Measurements from ENCODE around the gene NIT1.

NIT1 gene

DNA sequence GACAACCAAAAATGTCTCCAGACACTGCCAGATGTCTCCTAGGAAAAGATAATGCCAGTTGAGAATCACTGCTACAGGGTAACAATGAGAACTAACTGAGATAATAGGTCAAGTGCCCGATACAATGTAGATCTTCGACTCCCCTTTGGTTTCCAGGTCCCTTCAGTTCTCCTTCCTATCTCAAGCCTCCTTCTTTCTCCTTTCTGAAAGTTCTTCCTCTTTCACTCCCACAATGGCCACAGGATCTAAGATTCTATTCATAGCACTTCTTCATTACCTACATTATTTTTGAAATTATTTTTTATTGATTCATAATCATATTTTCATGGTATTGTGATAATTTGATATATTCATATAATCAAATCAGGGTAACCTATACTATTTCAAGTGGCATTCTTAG is 6.4 kb upstream of the NIT1 start:
- Histone ChIP-seq H2AFZ (ENCODE audit: low read depth, low read length, severe bottlenecking) (no peak overlapping the region), H3K4me3 (ENCODE audit: insufficient read depth, low read length, poor library complexity, severe bottlenecking) (no peak overlapping the region), H3K27ac (ENCODE audit: low read depth, low read length) (no peak overlapping the region), H3K4me2 (ENCODE audit: low read depth, low read length, poor library complexity, severe bottlenecking) (no peak overlapping the region), H3K9me3 (ENCODE audit: insufficient read depth, low read length) (no peaks in the 10 kb centered on the region), H3F3A (ENCODE audit: insufficient read depth) (peaks cover 8% of the 10 kb centered on the region; the same call in 1 of the 2 replicates), H3K36me3 (ENCODE audit: low read length) (peaks cover 11% of the 10 kb centered on the region; the same call in 1 of the 2 replicates), H3K9me2 (replicated peaks; ENCODE audit: insufficient read depth, low read length) (no peaks in the 10 kb centered on the region), H3K27me3 (ENCODE audit: low read length) (no peaks in the 10 kb centered on the region), H3K9ac (ENCODE audit: low read length) (no peak overlapping the region), H4K20me1 (ENCODE audit: low read depth, low read length) (peaks cover 16% of the 10 kb centered on the region; the same call in 1 of the 2 replicates), H3K79me2 (ENCODE audit: insufficient read depth, low read length) (peaks cover 94% of the 10 kb centered on the region)
- TF ChIP-seq CTCF (IDR thresholded peaks at IDR 0.05; ENCODE audit: insufficient read depth, low read length, poor library complexity, severe bottlenecking), result no peak
- TF ChIP-seq EZH2phosphoT487 (conservative IDR thresholded peaks at IDR 0.05; ENCODE audit: low read length), result no peak

DNA sequence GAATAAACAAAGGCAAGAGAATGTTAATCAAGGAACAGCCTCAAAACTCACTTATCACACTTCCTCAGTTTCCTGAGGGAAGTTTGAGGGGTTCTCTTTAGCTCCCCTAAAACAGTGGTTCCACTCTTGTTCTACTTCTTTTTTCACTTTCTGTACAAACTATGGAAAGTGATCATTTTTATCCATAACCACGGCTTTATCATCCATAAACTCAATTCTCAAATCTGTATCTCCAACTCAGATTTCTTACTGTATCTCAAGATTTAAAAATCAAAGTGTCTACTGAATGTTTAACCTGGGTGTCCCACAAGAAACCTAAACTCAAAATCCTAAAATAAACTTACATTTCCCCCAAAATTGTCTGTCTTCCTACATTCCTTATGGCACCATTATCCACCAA is 4.0 kb upstream of the NIT1 start:
- Histone ChIP-seq H3K36me3 (ENCODE audit: low read length) (peaks cover 6% of the 10 kb centered on the region; the same call in 1 of the 2 replicates), H3K27ac (ENCODE audit: low read depth, low read length) (no peak overlapping the region), H4K20me1 (ENCODE audit: low read depth, low read length) (peaks cover 16% of the 10 kb centered on the region; the same call in 1 of the 2 replicates)

GRCh38 chr1:161114556-161114955 is 3.3 kb upstream of the NIT1 start:
- peaks cover 10% of the 10 kb centered on the region; the same call in 1 of the 2 replicates for H4K20me1 ChIP-seq (ENCODE audit: low read depth, low read length)
- H3K4me2 ChIP-seq (ENCODE audit: low read depth, low read length, poor library complexity, severe bottlenecking), result peak overlapping the region; percentile 11
- peaks cover 4% of the 10 kb centered on the region; the same call in 1 of the 2 replicates for H3F3A ChIP-seq (ENCODE audit: insufficient read depth)
- H3K9me3 ChIP-seq (ENCODE audit: insufficient read depth, low read length), result no peaks in the 10 kb centered on the region
- no peak for TF ChIP-seq CTCF (IDR thresholded peaks at IDR 0.05; ENCODE audit: insufficient read depth, low read length, poor library complexity, severe bottlenecking)
- no peak for TF ChIP-seq EZH2phosphoT487 (conservative IDR thresholded peaks at IDR 0.05; ENCODE audit: low read length)
- no peak overlapping the region for H2AFZ ChIP-seq (ENCODE audit: low read depth, low read length, severe bottlenecking)
- peaks cover 90% of the 10 kb centered on the region for H3K79me2 ChIP-seq (ENCODE audit: insufficient read depth, low read length)
- peaks cover 5% of the 10 kb centered on the region; the same call in 1 of the 2 replicates for H3K36me3 ChIP-seq (ENCODE audit: low read length)
- no peak overlapping the region for H3K27ac ChIP-seq (ENCODE audit: low read depth, low read length)
- no peak overlapping the region for H3K4me3 ChIP-seq (ENCODE audit: insufficient read depth, low read length, poor library complexity, severe bottlenecking)
- no peaks in the 10 kb centered on the region for H3K27me3 ChIP-seq (ENCODE audit: low read length)
- H3K9me2 ChIP-seq (replicated peaks; ENCODE audit: insufficient read depth, low read length), result no peaks in the 10 kb centered on the region
- H3K9ac ChIP-seq (ENCODE audit: low read length), result no peak overlapping the region

More for the DNA sequence above, 4.0 kb upstream of the NIT1 start:
- H3F3A ChIP-seq (ENCODE audit: insufficient read depth), result peaks cover 8% of the 10 kb centered on the region; the same call in 1 of the 2 replicates
- no peak overlapping the region for H3K4me3 ChIP-seq (ENCODE audit: insufficient read depth, low read length, poor library complexity, severe bottlenecking)
- no peak overlapping the region for H3K9ac ChIP-seq (ENCODE audit: low read length)
- no peaks in the 10 kb centered on the region for H3K27me3 ChIP-seq (ENCODE audit: low read length)
- H3K4me2 ChIP-seq (ENCODE audit: low read depth, low read length, poor library complexity, severe bottlenecking), result peak overlapping the region; percentile 0
- H3K9me3 ChIP-seq (ENCODE audit: insufficient read depth, low read length), result no peaks in the 10 kb centered on the region
- no peak overlapping the region for H2AFZ ChIP-seq (ENCODE audit: low read depth, low read length, severe bottlenecking)
- TF ChIP-seq EZH2phosphoT487 (conservative IDR thresholded peaks at IDR 0.05; ENCODE audit: low read length), result no peak
- no peak for TF ChIP-seq CTCF (IDR thresholded peaks at IDR 0.05; ENCODE audit: insufficient read depth, low read length, poor library complexity, severe bottlenecking)
- H3K79me2 ChIP-seq (ENCODE audit: insufficient read depth, low read length), result peaks cover 96% of the 10 kb centered on the region
- H3K9me2 ChIP-seq (replicated peaks; ENCODE audit: insufficient read depth, low read length), result no peaks in the 10 kb centered on the region
